ENCODE results near the gene SBNO1. TPM values are rescaled to one million over a fixed set of nuclear protein-coding genes. Genes with fewer than 3 reads are reported as not detected.
A peak's percentile ranks its signal among the peaks of the same experiment; 100 is the strongest.

The SBNO1 gene
- total RNA-seq, 1 donor from 2014 or later, result 42.3 TPM

GRCh38 chr12:123401753-123402683 is 37.4 kb upstream of the SBNO1 start:
- no peak overlapping the region for H3K27ac Mint-ChIP-seq
- H3K9me3 Mint-ChIP-seq, result no peaks in the 10 kb centered on the region
- no peak overlapping the region for H3K4me3 Mint-ChIP-seq
- DNase-seq (ENCODE audit: extremely low spot score, unreplicated experiment), result no peak
- H3K27me3 Mint-ChIP-seq, result no peaks in the 10 kb centered on the region
- peaks cover 9% of the 10 kb centered on the region for H3K36me3 Mint-ChIP-seq
- H3K4me1 Mint-ChIP-seq (ENCODE audit: unreplicated experiment), result no peaks in the 10 kb centered on the region
- TF ChIP-seq CTCF (conservative IDR thresholded peaks at IDR 0.05), result no peak

GRCh38 chr12:123399255-123399617 is 34.6 kb upstream of the SBNO1 start:
- no peak for TF ChIP-seq CTCF (conservative IDR thresholded peaks at IDR 0.05)
- no peak overlapping the region for H3K27ac Mint-ChIP-seq
- no peaks in the 10 kb centered on the region for H3K27me3 Mint-ChIP-seq
- no peak for DNase-seq (ENCODE audit: extremely low spot score, unreplicated experiment)
- H3K36me3 Mint-ChIP-seq, result peaks cover 14% of the 10 kb centered on the region
- no peaks in the 10 kb centered on the region for H3K9me3 Mint-ChIP-seq
- no peaks in the 10 kb centered on the region for H3K4me1 Mint-ChIP-seq (ENCODE audit: unreplicated experiment)
- H3K4me3 Mint-ChIP-seq, result no peak overlapping the region

GRCh38 chr12:123398550-123399254 is 34.1 kb upstream of the SBNO1 start:
- Mint-ChIP-seq H3K27me3 (no peaks in the 10 kb centered on the region), H3K4me1 (ENCODE audit: unreplicated experiment) (no peaks in the 10 kb centered on the region), H3K4me3 (no peak overlapping the region), H3K9me3 (no peaks in the 10 kb centered on the region), H3K36me3 (peaks cover 14% of the 10 kb centered on the region), H3K27ac (no peak overlapping the region)
- no peak for DNase-seq (ENCODE audit: extremely low spot score, unreplicated experiment)
- no peak for TF ChIP-seq CTCF (conservative IDR thresholded peaks at IDR 0.05)

GRCh38 chr12:123398177-123398549 is 33.5 kb upstream of the SBNO1 start:
- H3K4me1 Mint-ChIP-seq (ENCODE audit: unreplicated experiment), result no peaks in the 10 kb centered on the region
- no peak for TF ChIP-seq CTCF (conservative IDR thresholded peaks at IDR 0.05)

GRCh38 chr12:123397400-123397799 is 32.8 kb upstream of the SBNO1 start:
- Mint-ChIP-seq H3K36me3 (peaks cover 15% of the 10 kb centered on the region), H3K27me3 (no peaks in the 10 kb centered on the region)

More at GRCh38 chr12:123398177-123398549, 33.5 kb upstream of the SBNO1 start:
- H3K27ac Mint-ChIP-seq, result no peak overlapping the region
- H3K36me3 Mint-ChIP-seq, result peaks cover 11% of the 10 kb centered on the region
- no peaks in the 10 kb centered on the region for H3K9me3 Mint-ChIP-seq
- H3K4me3 Mint-ChIP-seq, result no peak overlapping the region
- no peaks in the 10 kb centered on the region for H3K27me3 Mint-ChIP-seq
- no peak for DNase-seq (ENCODE audit: extremely low spot score, unreplicated experiment)

More at GRCh38 chr12:123397400-123397799, 32.8 kb upstream of the SBNO1 start:
- H3K4me1 Mint-ChIP-seq (ENCODE audit: unreplicated experiment), result no peaks in the 10 kb centered on the region
- no peak overlapping the region for H3K4me3 Mint-ChIP-seq
- TF ChIP-seq CTCF (conservative IDR thresholded peaks at IDR 0.05), result no peak
- H3K27ac Mint-ChIP-seq, result peak overlapping the region; percentile 39
- no peaks in the 10 kb centered on the region for H3K9me3 Mint-ChIP-seq
- no peak for DNase-seq (ENCODE audit: extremely low spot score, unreplicated experiment)

All from type B pancreatic cell (in vitro differentiated cells).